ENCODE data around the gene VWA2. TPM values are rescaled to one million over a fixed set of nuclear protein-coding genes. Genes with fewer than 3 reads are reported as not detected.

The VWA2 gene
- total RNA-seq, 2 experiments from 2014 or later = not detected

GRCh38 chr10:114265392-114266053 lies 26.5 kb downstream of the VWA2 start:
- intact Hi-C loops (cut with DNase I, micrococcal nuclease) = no loop called here
- no peaks in the 10 kb centered on the region for H3K4me1 ChIP-seq (ENCODE audit: insufficient read depth, low read length)
- H3K4me3 ChIP-seq (ENCODE audit: low read length) = no peak overlapping the region
- H3K4me1 Mint-ChIP-seq (ENCODE audit: low read depth) = no peaks in the 10 kb centered on the region
- no peak for TF ChIP-seq CTCF (IDR thresholded peaks at IDR 0.05)
- H3K4me3 Mint-ChIP-seq = no peak overlapping the region
- no peaks in the 10 kb centered on the region for H3K27me3 ChIP-seq (ENCODE audit: control insufficient read depth in 1 of 2, insufficient read depth in 2 of 2, low read length in 2 of 2)
- no peak overlapping the region for H3K27ac Mint-ChIP-seq
- H3K36me3 Mint-ChIP-seq (ENCODE audit: low read depth) = no peaks in the 10 kb centered on the region
- ChIA-PET CTCF (no interaction called here), POLR2A (no interaction called here)
- H3K36me3 ChIP-seq (ENCODE audit: insufficient read depth, low read length) = no peaks in the 10 kb centered on the region
- no peaks in the 10 kb centered on the region for H3K9me3 ChIP-seq (ENCODE audit: control insufficient read depth in 1 of 2, insufficient read depth in 1 of 2, low read length in 2 of 2)
- no peaks in the 10 kb centered on the region for H3K9me3 Mint-ChIP-seq
- H3K27me3 Mint-ChIP-seq = no peaks in the 10 kb centered on the region
- no peak for ATAC-seq (ENCODE audit: poor library complexity)
- H3K27ac ChIP-seq (ENCODE audit: low read depth in 1 of 2, low read length in 2 of 2) = no peak overlapping the region
- DNase-seq = no peak

GRCh38 chr10:114266521-114266920 lies 27.5 kb downstream of the VWA2 start:
- Histone ChIP-seq H3K4me1 (ENCODE audit: insufficient read depth, low read length) (no peaks in the 10 kb centered on the region), H3K27me3 (ENCODE audit: control insufficient read depth in 1 of 2, insufficient read depth in 2 of 2, low read length in 2 of 2) (no peaks in the 10 kb centered on the region), H3K9me3 (ENCODE audit: control insufficient read depth in 1 of 2, insufficient read depth in 1 of 2, low read length in 2 of 2) (no peaks in the 10 kb centered on the region), H3K36me3 (ENCODE audit: insufficient read depth, low read length) (no peaks in the 10 kb centered on the region), H3K4me3 (ENCODE audit: low read length) (no peak overlapping the region), H3K27ac (ENCODE audit: low read depth in 1 of 2, low read length in 2 of 2) (no peak overlapping the region)
- no peaks in the 10 kb centered on the region for H3K9me3 Mint-ChIP-seq
- no peak for TF ChIP-seq CTCF (IDR thresholded peaks at IDR 0.05)
- DNase-seq = no peak
- no peaks in the 10 kb centered on the region for H3K4me1 Mint-ChIP-seq (ENCODE audit: low read depth)
- ChIA-PET CTCF (no interaction called here), POLR2A (no interaction called here)
- intact Hi-C loops (cut with DNase I, micrococcal nuclease) = no loop called here
- no peak overlapping the region for H3K27ac Mint-ChIP-seq
- no peak for ATAC-seq (ENCODE audit: poor library complexity)
- H3K27me3 Mint-ChIP-seq = no peaks in the 10 kb centered on the region
- H3K4me3 Mint-ChIP-seq = no peak overlapping the region
- no peaks in the 10 kb centered on the region for H3K36me3 Mint-ChIP-seq (ENCODE audit: low read depth)

DNA sequence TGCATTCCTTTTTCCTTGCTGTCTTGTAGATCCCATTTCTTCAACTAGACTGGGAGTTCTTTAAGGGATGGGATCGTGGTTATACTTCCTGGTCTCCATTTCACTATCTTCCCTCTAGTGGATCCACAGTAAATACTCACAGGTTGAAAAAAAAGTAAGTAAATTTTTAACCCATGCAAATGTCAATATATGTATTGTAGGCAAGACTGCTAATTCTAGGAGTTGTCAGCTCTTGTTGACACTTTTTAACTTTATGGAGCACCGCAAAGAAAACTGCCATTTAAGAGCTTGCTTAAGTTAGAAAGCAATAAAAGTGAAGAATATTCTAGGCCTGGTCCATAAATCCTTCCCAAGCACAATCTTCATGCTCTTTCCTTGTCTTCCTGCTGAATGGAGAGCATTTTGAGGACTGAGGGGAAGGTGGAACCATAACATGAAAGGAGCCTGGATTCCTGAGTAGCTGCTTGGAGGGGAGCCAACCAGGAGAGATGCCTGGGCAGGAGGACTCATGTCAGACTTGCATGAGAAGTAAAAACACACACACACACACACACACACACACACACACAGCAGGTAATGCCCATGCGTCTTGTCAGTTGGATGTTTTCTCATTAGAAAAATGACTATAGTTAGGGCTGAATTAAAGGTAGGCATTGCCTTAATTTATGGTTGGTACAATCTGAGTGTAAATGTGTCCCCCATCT lies 32.2 kb downstream of the VWA2 start:
- H3K4me3 Mint-ChIP-seq = no peak overlapping the region
- no peak for TF ChIP-seq CTCF (IDR thresholded peaks at IDR 0.05)
- Histone ChIP-seq H3K4me1 (ENCODE audit: insufficient read depth, low read length) (no peaks in the 10 kb centered on the region), H3K9me3 (ENCODE audit: control insufficient read depth in 1 of 2, insufficient read depth in 1 of 2, low read length in 2 of 2) (no peaks in the 10 kb centered on the region), H3K27ac (ENCODE audit: low read depth in 1 of 2, low read length in 2 of 2) (no peak overlapping the region), H3K36me3 (ENCODE audit: insufficient read depth, low read length) (no peaks in the 10 kb centered on the region), H3K27me3 (ENCODE audit: control insufficient read depth in 1 of 2, insufficient read depth in 2 of 2, low read length in 2 of 2) (no peaks in the 10 kb centered on the region), H3K4me3 (ENCODE audit: low read length) (no peak overlapping the region)
- no peaks in the 10 kb centered on the region for H3K36me3 Mint-ChIP-seq (ENCODE audit: low read depth)
- H3K9me3 Mint-ChIP-seq = no peaks in the 10 kb centered on the region
- no peaks in the 10 kb centered on the region for H3K4me1 Mint-ChIP-seq (ENCODE audit: low read depth)
- DNase-seq (no peak), ATAC-seq (ENCODE audit: poor library complexity) (no peak)
- CTCF ChIA-PET = no interaction called here
- peaks cover 5% of the 10 kb centered on the region for H3K27me3 Mint-ChIP-seq
- no peak overlapping the region for H3K27ac Mint-ChIP-seq
- intact Hi-C loops (cut with DNase I, micrococcal nuclease) = no loop called here
- POLR2A ChIA-PET = no interaction called here

Data from CD4-positive, alpha-beta T cell (primary cell).